CD8-positive, alpha-beta memory T cell (primary cell): ENCODE data around the gene ACAA1. TPM values are rescaled to one million over a fixed set of nuclear protein-coding genes. Genes with fewer than 3 reads are reported as not detected.

Experiments used
- CTCF ChIA-PET: fragments of 350-600 bp; sonication (Branson Sonifier 250); formaldehyde crosslinking; loops from one replicate; lab custom pipeline; 2021; ENCODE audit warnings: antibody characterized with exemption; lab: Charles Lee
- POLR2A ChIA-PET: fragments of 350-600 bp; sonication (Branson Sonifier 250); formaldehyde crosslinking; loops from one replicate; lab custom pipeline; 2021; ENCODE audit warnings: antibody characterized with exemption; lab: Charles Lee
- DNase-seq, 5 donors: peaks; one replicate each; pipeline versions ENCODE4 v3.0.0 to v3.0.0-alpha.2; 2020 to 2022; ENCODE audit warnings: mixed read lengths in 1 of 5
- H3K27ac ChIP-seq: one replicate; pipeline ENCODE4 v1.7.0; 2013; ENCODE audit warnings: low read depth, mild to moderate bottlenecking, low read length, moderate library complexity
- H3K27me3 ChIP-seq: 2 replicates; pipeline ENCODE4 v1.7.0; 2013; ENCODE audit warnings: low read length, mild to moderate bottlenecking; ENCODE audit not compliant: insufficient read depth, poor library complexity, severe bottlenecking
- H3K36me3 ChIP-seq: 2 replicates; pipeline ENCODE4 v1.7.0; 2013; ENCODE audit warnings: mild to moderate bottlenecking, low read length, moderate library complexity; ENCODE audit not compliant: insufficient read depth
- H3K4me1 ChIP-seq: 2 replicates; pipeline ENCODE4 v1.7.0; 2013; ENCODE audit warnings: mild to moderate bottlenecking, low read length, moderate library complexity; ENCODE audit not compliant: insufficient read depth
- H3K4me3 ChIP-seq: 2 replicates; pipeline ENCODE4 v1.7.0; 2013; ENCODE audit warnings: mild to moderate bottlenecking, low read length
- H3K9me3 ChIP-seq: 2 replicates; pipeline ENCODE4 v1.7.0; 2013; ENCODE audit warnings: mild to moderate bottlenecking, low read length
- H3K27ac Mint-ChIP-seq, 8 donors: one replicate each; pipeline ENCODE4 v1.8.0; 2020 to 2021; ENCODE audit warnings: mixed read lengths in 8 of 8, mild to moderate bottlenecking in 6 of 8, inconsistent platforms in 3 of 8, moderate library complexity in 3 of 8
- H3K27me3 Mint-ChIP-seq, 2 donors: one replicate each; pipeline ENCODE4 v1.8.0; 2020 to 2021; ENCODE audit warnings: mixed read lengths in 2 of 2, mild to moderate bottlenecking in 1 of 2, moderate library complexity in 1 of 2
- H3K36me3 Mint-ChIP-seq, 3 donors: one replicate each; pipeline ENCODE4 v1.8.0; 2020 to 2021; ENCODE audit warnings: mixed read lengths in 3 of 3, inconsistent platforms in 1 of 3, mild to moderate bottlenecking in 1 of 3
- H3K4me1 Mint-ChIP-seq, 3 donors: one replicate each; pipeline ENCODE4 v1.8.0; 2020 to 2021; ENCODE audit warnings: mixed read lengths in 3 of 3, inconsistent platforms in 1 of 3, mild to moderate bottlenecking in 1 of 3
- H3K4me3 Mint-ChIP-seq, 7 donors: one replicate each; pipeline ENCODE4 v1.8.0; 2020 to 2021; ENCODE audit warnings: mixed read lengths in 7 of 7, mild to moderate bottlenecking in 6 of 7, moderate library complexity in 4 of 7, inconsistent platforms in 2 of 7
- H3K9me3 Mint-ChIP-seq, 5 donors: one replicate each; pipeline ENCODE4 v1.8.0; 2020 to 2022; ENCODE audit warnings: mixed read lengths in 5 of 5, mild to moderate bottlenecking in 3 of 5, moderate library complexity in 2 of 5, inconsistent platforms in 1 of 5
- polyA plus RNA-seq: library from polyadenylated mRNA; unstranded; fragments of 300-500 nt; fragmentation: Illumina TruSeq; gene quantifications from one replicate; pipeline ENCODE4 v1.2.3, GENCODE V29; 2021
- total RNA-seq, 2 experiments: library from RNA; stranded (reverse); gene quantifications; one replicate each; pipeline ENCODE4 v1.2.3, GENCODE V29; 2021

The ACAA1 gene
- total and polyA plus RNA-seq, 3 experiments from 2014 or later = 49.0 to 67.4 (median 67.1) TPM

DNA sequence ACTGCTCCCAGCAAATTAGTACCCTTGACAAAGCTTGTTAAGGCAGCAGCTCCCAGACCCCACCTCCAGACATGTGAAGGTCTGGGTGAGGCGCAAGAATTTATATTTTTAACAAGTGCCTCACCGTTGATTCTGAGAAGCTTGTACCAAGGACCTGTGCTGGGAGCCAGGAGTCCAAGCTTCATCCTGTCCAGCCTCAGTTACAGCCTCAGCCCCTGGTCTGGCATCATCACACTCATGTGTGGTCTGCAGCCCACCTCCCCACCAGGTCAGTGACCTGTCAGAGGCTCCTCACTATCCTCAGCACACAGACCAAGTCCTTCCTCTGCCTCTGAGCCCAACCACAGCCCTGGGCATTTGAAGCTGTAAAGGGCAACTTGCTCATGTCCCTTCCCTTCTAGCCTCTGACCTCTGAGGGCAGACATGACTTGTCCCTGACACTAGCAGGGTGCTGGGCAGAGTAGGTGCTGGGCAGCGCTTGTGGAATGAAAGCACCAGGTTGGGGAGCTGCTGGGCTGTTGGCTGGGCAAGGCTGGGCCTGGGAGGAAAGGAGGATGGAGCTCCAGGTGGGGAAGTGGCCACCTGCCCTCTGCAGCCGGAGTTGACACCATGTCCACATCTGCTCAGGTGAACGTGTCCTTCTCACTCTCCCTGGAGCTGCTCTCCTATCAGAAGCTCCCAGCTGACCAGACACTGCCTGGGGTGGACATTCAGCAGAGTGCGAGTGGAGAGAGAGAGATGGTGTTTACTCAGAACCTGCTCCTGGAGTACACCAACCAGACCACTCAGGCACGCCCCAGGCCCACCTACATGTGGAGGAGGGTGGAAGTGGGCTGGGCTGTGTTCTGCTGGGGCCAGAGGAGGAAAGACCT is 16.9 kb downstream of the ACAA1 start:
- Mint-ChIP-seq H3K4me1 (peaks cover 5 to 17% (median 5%) of the 10 kb centered on the region in 3 donors), H3K9me3 (no peaks in the 10 kb centered on the region), H3K27ac (peak overlapping the region in 4 of 8 donors; percentile 15 to 83 (median 54)), H3K4me3 (no peak overlapping the region), H3K27me3 (no peaks in the 10 kb centered on the region), H3K36me3 (peaks cover 0 to 55% (median 8%) of the 10 kb centered on the region in 3 donors)
- ChIA-PET POLR2A (no interaction called here), CTCF (interaction anchor here (1.0 to 5.6 kb wide), 5 partner anchors 11 to 360 kb away, joined by 3 to 31 read pairs (median 4); partner anchors contain the start of gene XYLB)
- Histone ChIP-seq H3K9me3 (no peaks in the 10 kb centered on the region), H3K36me3 (peaks cover 12% of the 10 kb centered on the region), H3K27ac (no peak overlapping the region), H3K4me1 (no peaks in the 10 kb centered on the region), H3K4me3 (no peak overlapping the region), H3K27me3 (no peaks in the 10 kb centered on the region)
- DNase-seq = no peak

DNA sequence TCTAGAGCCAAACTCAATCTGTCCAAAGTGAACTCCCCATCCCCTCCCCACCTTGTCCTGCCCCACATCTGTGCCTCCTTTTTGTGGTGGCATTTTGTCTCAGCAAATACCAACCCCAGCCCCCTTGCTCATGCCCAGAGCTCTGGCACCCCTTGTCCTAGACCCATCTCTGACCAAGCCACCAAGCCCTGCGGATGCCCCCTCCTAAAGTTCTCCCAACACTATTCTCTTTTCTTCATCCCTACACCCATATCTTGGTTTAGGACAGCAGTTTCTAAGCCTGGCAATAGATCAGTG is 17.7 kb downstream of the ACAA1 start:
- Mint-ChIP-seq H3K36me3 (peaks cover 0 to 46% (median 5%) of the 10 kb centered on the region in 3 donors), H3K4me3 (no peak overlapping the region), H3K9me3 (no peaks in the 10 kb centered on the region), H3K4me1 (peaks cover 5 to 11% (median 5%) of the 10 kb centered on the region in 3 donors), H3K27me3 (no peaks in the 10 kb centered on the region), H3K27ac (peak overlapping the region in 5 of 8 donors; percentile 35 to 97 (median 66))
- H3K27me3 ChIP-seq = no peaks in the 10 kb centered on the region
- ChIA-PET POLR2A (no interaction called here), CTCF (interaction anchor here (1.0 to 5.6 kb wide), 6 partner anchors 18 to 361 kb away, joined by 3 to 31 read pairs (median 10); partner anchors contain the start of genes ACAA1 and XYLB)
- no peak overlapping the region for H3K4me3 ChIP-seq
- H3K36me3 ChIP-seq = peaks cover 10% of the 10 kb centered on the region
- no peaks in the 10 kb centered on the region for H3K4me1 ChIP-seq
- no peak for DNase-seq
- H3K27ac ChIP-seq = no peak overlapping the region
- no peaks in the 10 kb centered on the region for H3K9me3 ChIP-seq

DNA sequence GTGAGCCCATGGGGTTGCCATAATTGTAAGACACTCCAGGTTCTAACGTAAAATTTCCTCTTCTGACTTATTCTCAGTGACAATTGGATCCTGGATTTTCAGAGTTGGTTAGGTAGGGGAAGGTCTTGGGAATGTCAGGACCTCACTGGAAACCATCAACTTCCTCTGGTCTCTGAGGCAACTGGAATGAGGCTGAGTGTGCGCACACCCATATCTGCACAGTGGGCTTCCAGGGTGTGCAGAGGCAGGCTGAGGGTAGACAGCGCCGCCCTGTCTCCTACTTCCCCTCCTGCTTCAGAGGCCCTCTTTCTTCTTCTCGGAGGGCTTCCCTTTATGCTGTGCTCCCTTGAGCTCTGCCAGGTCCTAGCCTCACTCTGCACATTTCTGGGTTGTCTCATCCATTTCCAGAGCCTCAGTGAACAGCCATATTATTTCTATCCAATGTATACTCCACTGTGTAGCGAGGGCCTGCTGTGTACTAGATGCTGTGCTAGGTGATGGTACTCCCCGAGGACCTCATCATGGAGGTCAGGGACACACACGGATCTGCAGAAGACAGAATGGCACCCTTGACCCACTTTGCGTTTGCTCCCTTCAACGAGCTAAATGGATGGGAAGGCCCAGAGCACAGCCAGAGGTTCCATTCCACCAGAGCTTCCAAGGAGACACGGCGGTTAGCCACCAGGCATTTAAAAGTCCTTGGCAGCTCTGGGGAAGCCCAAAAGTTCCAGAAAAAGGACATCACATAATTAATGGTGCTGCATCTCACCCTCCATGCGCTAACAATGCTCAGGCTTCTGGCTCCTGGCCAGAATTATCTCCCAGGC is 18.3 kb downstream of the ACAA1 start:
- Histone ChIP-seq H3K27me3 (no peaks in the 10 kb centered on the region), H3K9me3 (no peaks in the 10 kb centered on the region), H3K27ac (no peak overlapping the region), H3K4me3 (no peak overlapping the region), H3K36me3 (peaks cover 10% of the 10 kb centered on the region), H3K4me1 (no peaks in the 10 kb centered on the region)
- H3K27me3 Mint-ChIP-seq = no peaks in the 10 kb centered on the region
- peaks cover 5 to 11% (median 5%) of the 10 kb centered on the region in 3 donors for H3K4me1 Mint-ChIP-seq
- DNase-seq = no peak
- H3K27ac Mint-ChIP-seq = peak overlapping the region in 5 of 8 donors; percentile 1 to 97 (median 64)
- H3K9me3 Mint-ChIP-seq = no peaks in the 10 kb centered on the region
- H3K36me3 Mint-ChIP-seq = peaks cover 0 to 41% (median 4%) of the 10 kb centered on the region in 3 donors
- ChIA-PET CTCF (interaction anchor here (1.0 to 5.6 kb wide), 9 partner anchors 18 to 361 kb away, joined by 3 to 31 read pairs (median 4); partner anchors contain the start of genes ACAA1 and XYLB), POLR2A (no interaction called here)
- no peak overlapping the region for H3K4me3 Mint-ChIP-seq

DNA sequence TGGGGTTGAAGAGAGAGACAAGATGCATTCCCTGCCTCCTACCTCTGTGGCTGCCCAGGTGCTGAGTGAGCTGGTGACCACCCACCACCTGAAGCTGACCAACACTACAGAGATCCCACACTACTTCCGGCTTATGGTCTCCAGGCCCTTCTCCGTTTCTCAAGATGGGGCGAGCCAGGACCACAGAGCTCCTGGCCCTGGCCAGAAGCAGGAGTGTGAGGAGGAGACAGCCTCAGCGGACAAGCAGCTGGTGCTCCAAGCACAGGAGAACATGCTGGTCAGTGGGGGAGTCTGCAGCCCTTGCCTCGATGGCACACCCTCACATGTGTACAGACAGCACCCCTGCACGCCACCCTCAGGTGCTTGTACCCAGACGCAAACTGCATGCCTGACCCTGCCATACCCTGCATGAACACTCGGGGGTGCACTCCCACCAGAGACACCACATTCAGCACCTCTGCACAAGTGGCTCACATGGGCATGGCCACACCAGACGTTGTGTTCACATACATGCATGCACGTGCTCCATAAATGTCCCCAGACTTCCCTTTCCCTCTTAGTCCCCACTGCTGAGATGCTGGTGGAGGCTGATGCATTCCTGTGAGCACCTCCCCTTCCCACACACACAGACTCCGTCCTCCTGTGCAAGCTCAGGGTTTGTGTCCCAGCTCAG is 19.0 kb downstream of the ACAA1 start:
- POLR2A ChIA-PET = interaction anchor here (1.0 kb wide), 1 partner anchor 48 kb away, joined by 3 read pairs; the partner anchor contains the start of gene OXSR1
- H3K4me3 ChIP-seq = no peak overlapping the region
- H3K36me3 ChIP-seq = peaks cover 5% of the 10 kb centered on the region

DNA sequence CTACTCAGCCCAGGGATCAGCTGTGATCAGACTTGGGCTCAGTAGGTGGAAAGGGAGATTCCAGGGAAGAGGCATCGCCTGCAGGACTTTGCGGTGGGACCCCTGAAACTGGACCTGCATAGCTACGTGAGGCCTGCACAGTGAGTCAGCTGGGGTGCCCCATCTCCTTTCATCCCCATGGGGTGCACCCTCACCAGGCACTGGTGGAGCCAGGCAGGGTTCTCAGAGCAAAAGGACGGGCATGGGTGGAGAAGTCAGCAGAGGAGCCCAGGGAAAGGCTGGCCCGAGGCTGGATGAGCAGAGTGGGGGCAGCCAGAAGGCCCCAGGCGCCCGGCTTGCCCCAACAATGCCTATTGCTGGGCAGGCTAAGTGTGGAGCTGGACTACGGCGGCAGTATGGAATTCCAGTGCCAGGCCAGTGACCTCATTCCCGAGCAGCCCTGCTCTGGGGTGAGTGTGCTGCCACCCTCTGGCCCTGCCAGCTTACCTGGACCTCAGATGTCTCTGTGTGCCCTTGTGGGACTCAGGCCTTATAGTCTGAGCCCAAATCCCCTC is 19.7 kb downstream of the ACAA1 start:
- Histone ChIP-seq H3K36me3 (no peaks in the 10 kb centered on the region), H3K4me3 (no peak overlapping the region), H3K4me1 (no peaks in the 10 kb centered on the region), H3K27ac (no peak overlapping the region), H3K9me3 (no peaks in the 10 kb centered on the region), H3K27me3 (no peaks in the 10 kb centered on the region)
- Mint-ChIP-seq H3K27ac (peak overlapping the region in 1 of 8 donors; percentile 68), H3K9me3 (no peaks in the 10 kb centered on the region), H3K36me3 (peaks cover 0 to 29% (median 0%) of the 10 kb centered on the region in 3 donors), H3K27me3 (no peaks in the 10 kb centered on the region), H3K4me3 (no peak overlapping the region), H3K4me1 (peaks cover 4 to 11% (median 5%) of the 10 kb centered on the region in 3 donors)
- ChIA-PET CTCF (interaction anchor here (1.0 to 5.6 kb wide), 11 partner anchors 9 to 363 kb away, joined by 3 to 31 read pairs (median 3); partner anchors contain the start of genes ACAA1 and XYLB), POLR2A (interaction anchor here (1.0 kb wide), 1 partner anchor 48 kb away, joined by 3 read pairs; the partner anchor contains the start of gene OXSR1)
- no peak for DNase-seq

More for the DNA sequence above, 19.0 kb downstream of the ACAA1 start:
- no peaks in the 10 kb centered on the region for H3K27me3 Mint-ChIP-seq
- H3K4me1 Mint-ChIP-seq = peaks cover 4 to 11% (median 5%) of the 10 kb centered on the region in 3 donors
- no peaks in the 10 kb centered on the region for H3K9me3 ChIP-seq
- H3K27ac Mint-ChIP-seq = peak overlapping the region in 4 of 8 donors; percentile 51 to 88 (median 63)
- no peak overlapping the region for H3K4me3 Mint-ChIP-seq
- no peaks in the 10 kb centered on the region for H3K4me1 ChIP-seq
- H3K9me3 Mint-ChIP-seq = no peaks in the 10 kb centered on the region
- CTCF ChIA-PET = interaction anchor here (1.0 to 5.6 kb wide), 11 partner anchors 10 to 362 kb away, joined by 3 to 31 read pairs (median 3); partner anchors contain the start of genes ACAA1 and XYLB
- H3K36me3 Mint-ChIP-seq = peaks cover 0 to 35% (median under 1%) of the 10 kb centered on the region in 3 donors
- peak; percentile 51 to 80 (median 57) for DNase-seq
- no peak overlapping the region for H3K27ac ChIP-seq
- no peaks in the 10 kb centered on the region for H3K27me3 ChIP-seq

DNA sequence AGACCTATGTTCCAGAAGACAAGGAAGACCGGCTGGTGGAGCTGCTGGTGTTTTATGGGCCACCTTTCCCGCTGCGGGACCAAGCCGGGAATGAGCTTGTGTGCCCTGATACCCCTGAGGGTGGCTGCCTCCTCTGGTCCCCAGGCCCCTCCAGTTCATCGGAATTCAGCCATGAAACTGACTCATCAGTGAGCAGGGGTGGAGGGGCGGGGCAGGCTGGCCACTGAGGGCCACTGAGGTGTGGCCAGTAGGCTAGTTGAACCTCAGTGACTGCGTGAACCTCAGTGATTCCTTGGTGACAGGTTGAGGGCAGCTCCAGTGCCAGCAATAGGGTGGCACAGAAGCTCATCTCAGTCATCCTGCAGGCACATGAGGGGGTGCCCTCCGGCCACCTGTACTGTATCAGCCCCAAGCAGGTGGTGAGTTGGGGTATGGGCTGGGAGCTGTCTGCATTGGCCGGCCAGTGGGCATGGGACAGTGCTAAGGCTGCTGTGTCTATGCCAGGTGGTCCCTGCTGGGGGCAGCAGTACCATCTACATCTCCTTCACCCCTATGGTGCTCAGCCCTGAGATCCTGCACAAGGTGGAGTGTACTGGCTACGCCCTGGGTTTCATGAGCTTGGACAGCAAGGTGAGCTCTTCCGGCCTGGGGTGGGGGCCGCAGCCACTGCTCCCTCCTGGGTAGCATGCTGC is 20.3 kb downstream of the ACAA1 start:
- POLR2A ChIA-PET = interaction anchor here (1.0 kb wide), 1 partner anchor 49 kb away, joined by 3 read pairs; the partner anchor contains the start of gene OXSR1
- Mint-ChIP-seq H3K27me3 (no peaks in the 10 kb centered on the region), H3K27ac (no peak overlapping the region), H3K9me3 (no peaks in the 10 kb centered on the region), H3K36me3 (peaks cover 0 to 23% (median 0%) of the 10 kb centered on the region in 3 donors), H3K4me3 (no peak overlapping the region), H3K4me1 (peaks cover 4 to 11% (median 5%) of the 10 kb centered on the region in 3 donors)
- H3K36me3 ChIP-seq = no peaks in the 10 kb centered on the region
- H3K27me3 ChIP-seq = no peaks in the 10 kb centered on the region
- H3K27ac ChIP-seq = no peak overlapping the region
- H3K4me1 ChIP-seq = no peaks in the 10 kb centered on the region
- CTCF ChIA-PET = interaction anchor here (0.7 to 5.6 kb wide), 10 partner anchors 9 to 363 kb away, joined by 3 to 31 read pairs (median 5); partner anchors contain the start of genes ACAA1 and XYLB
- no peak overlapping the region for H3K4me3 ChIP-seq
- H3K9me3 ChIP-seq = no peaks in the 10 kb centered on the region
- DNase-seq = no peak
